Measurements from ENCODE around the gene POLR2J3. TPM values are rescaled to one million over a fixed set of nuclear protein-coding genes. Genes with fewer than 3 reads are reported as not detected.
"Not testable (repeated sequence)": the region's sequence is repeated elsewhere in the genome, so short reads cannot be mapped to it uniquely, and the experiment has no call there.

The POLR2J3 gene
- total RNA-seq, 1 experiment from 2014 or later: 14.9 TPM

GRCh38 chr7:102593637-102594334, 21.4 kb upstream of the POLR2J3 start:
- not testable (repeated sequence) for H3K14ac ChIP-seq (ENCODE audit: insufficient read depth, low read length); H4K5ac ChIP-seq (ENCODE audit: insufficient read length, low read depth, low read length); H3K23ac ChIP-seq (ENCODE audit: insufficient read length, low read depth, low read length); H3K18ac ChIP-seq (ENCODE audit: insufficient read length, low read depth, low read length); H3K79me1 ChIP-seq (ENCODE audit: insufficient read depth, low read depth, low read length, poor library complexity, severe bottlenecking); H2BK120ac ChIP-seq (ENCODE audit: low read depth, low read length, poor library complexity, severe bottlenecking); H2BK5ac ChIP-seq (ENCODE audit: insufficient read length, low read length); H4K8ac ChIP-seq (replicated peaks; ENCODE audit: insufficient read length, low read depth, low read length); H4K91ac ChIP-seq (ENCODE audit: insufficient read length, low read depth, low read length); H2BK20ac ChIP-seq (ENCODE audit: low read depth, low read length, poor library complexity, severe bottlenecking); H3K79me2 ChIP-seq (ENCODE audit: insufficient read depth, low read length); H2BK12ac ChIP-seq (ENCODE audit: insufficient read length, low read depth, low read length); H4K20me1 ChIP-seq (ENCODE audit: control insufficient read depth, insufficient read depth, insufficient read length); H3K36me3 Mint-ChIP-seq (ENCODE audit: insufficient read depth in 1 of 3, low read depth in 3 of 3); H3T11ph ChIP-seq (ENCODE audit: low read length); H3K4me2 ChIP-seq (ENCODE audit: insufficient read depth, insufficient read length, low read length); H3K56ac ChIP-seq (ENCODE audit: insufficient read length, low read depth, low read length); H3K9me3 ChIP-seq (ENCODE audit: control insufficient read depth, low read depth, low read length); H3K4me1 ChIP-seq (ENCODE audit: insufficient read depth, low read length); H3K9me3 Mint-ChIP-seq; H3K27me3 Mint-ChIP-seq (ENCODE audit: low read depth); DNase-seq; H2AFZ ChIP-seq (ENCODE audit: low read length); H3K4me3 Mint-ChIP-seq; H3K27me3 ChIP-seq (ENCODE audit: insufficient read depth, low read length); H2AK5ac ChIP-seq (ENCODE audit: insufficient read length, low read length); H3K27ac ChIP-seq (ENCODE audit: insufficient read length, low read depth, low read length); H3K9ac ChIP-seq (ENCODE audit: extremely low read depth, insufficient read length, low read length); H3K27ac Mint-ChIP-seq; H3K23me2 ChIP-seq (ENCODE audit: insufficient read length, low read depth, low read length, poor library complexity, severe bottlenecking); H3K4ac ChIP-seq (ENCODE audit: low read depth, low read length); H3K4me1 Mint-ChIP-seq; H2BK15ac ChIP-seq (ENCODE audit: low read depth, low read length)
- no CpG with 5 or more reads among the region's 68 CpGs for WGBS (ENCODE audit: extremely low coverage, insufficient read length, low lambda C conversion rate)

GRCh38 chr7:102592477-102593019, 20.2 kb upstream of the POLR2J3 start:
- H4K5ac ChIP-seq (ENCODE audit: insufficient read length, low read depth, low read length); H3K9me3 Mint-ChIP-seq; H3K27me3 Mint-ChIP-seq (ENCODE audit: low read depth); H2AK5ac ChIP-seq (ENCODE audit: insufficient read length, low read length); H3K4me1 Mint-ChIP-seq; H2BK120ac ChIP-seq (ENCODE audit: low read depth, low read length, poor library complexity, severe bottlenecking); H2BK5ac ChIP-seq (ENCODE audit: insufficient read length, low read length); H3K27me3 ChIP-seq (ENCODE audit: insufficient read depth, low read length); H3K23me2 ChIP-seq (ENCODE audit: insufficient read length, low read depth, low read length, poor library complexity, severe bottlenecking); H3K14ac ChIP-seq (ENCODE audit: insufficient read depth, low read length); H4K91ac ChIP-seq (ENCODE audit: insufficient read length, low read depth, low read length); H3K79me1 ChIP-seq (ENCODE audit: insufficient read depth, low read depth, low read length, poor library complexity, severe bottlenecking); H4K20me1 ChIP-seq (ENCODE audit: control insufficient read depth, insufficient read depth, insufficient read length); H3K18ac ChIP-seq (ENCODE audit: insufficient read length, low read depth, low read length); H2BK12ac ChIP-seq (ENCODE audit: insufficient read length, low read depth, low read length); H3K27ac ChIP-seq (ENCODE audit: insufficient read length, low read depth, low read length); H3K56ac ChIP-seq (ENCODE audit: insufficient read length, low read depth, low read length); H3K23ac ChIP-seq (ENCODE audit: insufficient read length, low read depth, low read length); H3K36me3 Mint-ChIP-seq (ENCODE audit: insufficient read depth in 1 of 3, low read depth in 3 of 3); H3K4ac ChIP-seq (ENCODE audit: low read depth, low read length); H2BK20ac ChIP-seq (ENCODE audit: low read depth, low read length, poor library complexity, severe bottlenecking); H3K4me2 ChIP-seq (ENCODE audit: insufficient read depth, insufficient read length, low read length); H3K79me2 ChIP-seq (ENCODE audit: insufficient read depth, low read length); H3K4me3 Mint-ChIP-seq; DNase-seq; H3K9me3 ChIP-seq (ENCODE audit: control insufficient read depth, low read depth, low read length); H3K27ac Mint-ChIP-seq; H3T11ph ChIP-seq (ENCODE audit: low read length); H2AFZ ChIP-seq (ENCODE audit: low read length); H4K8ac ChIP-seq (replicated peaks; ENCODE audit: insufficient read length, low read depth, low read length); H3K9ac ChIP-seq (ENCODE audit: extremely low read depth, insufficient read length, low read length); H2BK15ac ChIP-seq (ENCODE audit: low read depth, low read length); H3K4me1 ChIP-seq (ENCODE audit: insufficient read depth, low read length): not testable (repeated sequence)
- WGBS (ENCODE audit: extremely low coverage, insufficient read length, low lambda C conversion rate): no CpG with 5 or more reads among the region's 26 CpGs

Measured in H9 (cell line).